HepG2 (cell line): Measurements from ENCODE around the gene NACC2. TPM values are rescaled to one million over a fixed set of nuclear protein-coding genes. Genes with fewer than 3 reads are reported as not detected.

ENCODE experiments used
- ATAC-seq: fragments of 200-7000 bp; cut with Tn5 transposase; 3 replicates; pipeline ENCODE4 v1.9.1; 2020; ENCODE audit warnings: mild to moderate bottlenecking, moderate library complexity
- BruUV-seq: library from RNA; stranded (reverse); fragments of 400-500 nt; replicated peaks from 2 replicates; lab custom pipeline; 2021; lab: Mats Ljungman, UMichigan
- CTCF ChIA-PET: fragments of 300-600 bp; formaldehyde crosslinking; extraction: SDS; loops from one replicate; lab custom pipeline; 2021; ENCODE audit warnings: low total read pairs, inconsistent platforms, low intra/inter-chr PET ratio; lab: Yijun Ruan, JAX
- POLR2A ChIA-PET: fragments of 350-600 bp; sonication (Branson Sonifier 250); formaldehyde crosslinking; loops from one replicate; lab custom pipeline; 2020; ENCODE audit warnings: antibody characterized with exemption, inconsistent platforms; lab: Yijun Ruan, JAX
- DNase-seq: peaks from one replicate; pipeline ENCODE4 v3.0.0-alpha.2; 2015; ENCODE audit warnings: low spot score
- FAIRE-seq: peaks from 3 replicates; lab custom pipeline; 2011; peaks lifted over from hg19 to GRCh38; lab: Jason Lieb, UNC
- H2AFZ ChIP-seq: one replicate; pipeline ENCODE4 v1.6.1; 2011; ENCODE audit warnings: low read length, inconsistent platforms
- H3K27ac ChIP-seq: fragments of 300-600 bp; 3 replicates; pipeline ENCODE4 v1.8.0; 2011; ENCODE audit warnings: mixed run types, mild to moderate bottlenecking, mixed read lengths, low read length, inconsistent platforms; ENCODE audit not compliant: insufficient read depth; ENCODE audit errors: extremely low read length
- H3K27me3 ChIP-seq, 2 experiments: fragments of 200-600 bp in 1 of 2; 2 replicates in 1 of 2; 3 replicates in 1 of 2; pipeline versions ENCODE4 v1.6.0 to v1.8.0; 2011; ENCODE audit warnings: low read length in 2 of 2, mild to moderate bottlenecking in 2 of 2, moderate library complexity in 2 of 2, inconsistent platforms in 1 of 2; ENCODE audit not compliant: insufficient read depth in 2 of 2, control insufficient read depth in 1 of 2
- H3K36me3 ChIP-seq, 2 experiments: fragments of 200-600 bp in 1 of 2; replicated peaks in 1 of 2; 2 replicates in 1 of 2; 3 replicates in 1 of 2; pipeline versions ENCODE4 v1.5.1 to v1.8.0; 2011; ENCODE audit warnings: low read length in 2 of 2, inconsistent platforms in 1 of 2; ENCODE audit not compliant: insufficient read depth in 2 of 2, control insufficient read depth in 1 of 2
- H3K4me1 ChIP-seq: 2 replicates; pipeline ENCODE4 v1.5.1; 2012; ENCODE audit warnings: low read length, inconsistent platforms; ENCODE audit not compliant: insufficient read depth
- H3K4me2 ChIP-seq: 2 replicates; pipeline ENCODE4 v1.6.0; 2011; ENCODE audit warnings: low read depth, low read length, inconsistent platforms
- H3K4me3 ChIP-seq, 3 experiments: fragments of 200-600 bp in 1 of 3; sonication (generic), shearing (Covaris generic) in 1 of 3; replicated peaks in 1 of 3; 2 replicates each; pipeline ENCODE4 v1.5.1; 2011 to 2016; ENCODE audit warnings: low read length in 3 of 3, inconsistent platforms in 2 of 3, low read depth in 2 of 3, mild to moderate bottlenecking in 2 of 3, control low read depth in 1 of 3, mixed read lengths in 1 of 3; ENCODE audit not compliant: insufficient read depth in 1 of 3
- H3K79me2 ChIP-seq: one replicate; pipeline ENCODE4 v1.6.1; 2011; ENCODE audit warnings: low read length, inconsistent platforms; ENCODE audit not compliant: insufficient read depth
- H3K9ac ChIP-seq: 2 replicates; pipeline ENCODE4 v1.6.0; 2011; ENCODE audit warnings: mild to moderate bottlenecking, low read depth, low read length, inconsistent platforms; ENCODE audit not compliant: insufficient read depth
- H3K9me3 ChIP-seq: 2 replicates; pipeline ENCODE4 v1.5.1; 2012; ENCODE audit warnings: mild to moderate bottlenecking, low read length
- H4K20me1 ChIP-seq: 2 replicates; pipeline ENCODE4 v1.6.0; 2011; ENCODE audit warnings: inconsistent platforms, mild to moderate bottlenecking, low read length, moderate library complexity; ENCODE audit not compliant: insufficient read depth
- CTCF ChIP-seq: sonication (generic); formaldehyde crosslinking; IDR thresholded peaks from 2 replicates; pipeline ENCODE4 v1.5.0; 2020; ENCODE audit warnings: mild to moderate bottlenecking, missing genetic modification reagents, moderate library complexity
- EEA1 ChIP-seq: sonication (generic); formaldehyde crosslinking; IDR thresholded peaks from 2 replicates; pipeline ENCODE4 v1.5.1; 2020; ENCODE audit warnings: mild to moderate bottlenecking, missing genetic modification reagents, borderline replicate concordance
- JUNB ChIP-seq: sonication (generic); formaldehyde crosslinking; IDR thresholded peaks from 2 replicates; pipeline ENCODE4 v1.8.0; 2022; ENCODE audit warnings: missing genetic modification reagents, mild to moderate bottlenecking, borderline replicate concordance
- PATZ1 ChIP-seq: sonication (generic); formaldehyde crosslinking; IDR thresholded peaks from 2 replicates; pipeline ENCODE4 v1.4.0; 2020; ENCODE audit warnings: missing genetic modification reagents
- SMAD9 ChIP-seq: sonication (generic); formaldehyde crosslinking; IDR thresholded peaks from 2 replicates; pipeline ENCODE4 v1.5.1; 2020; ENCODE audit warnings: mild to moderate bottlenecking, missing genetic modification reagents
- XRCC5 ChIP-seq: fragments of 200-400 bp; formaldehyde crosslinking; optimal IDR thresholded peaks from 2 replicates; pipeline ENCODE3; 2017; ENCODE audit warnings: mild to moderate bottlenecking, low read length
- ZFP91 ChIP-seq: sonication (generic); formaldehyde crosslinking; IDR thresholded peaks from 2 replicates; pipeline ENCODE4 v1.9.0; 2022; ENCODE audit warnings: missing genetic modification reagents, mild to moderate bottlenecking, borderline replicate concordance
- ZMYM4 ChIP-seq: sonication (generic); formaldehyde crosslinking; IDR thresholded peaks from 2 replicates; pipeline ENCODE4 v1.8.1; 2023; ENCODE audit warnings: mild to moderate bottlenecking, missing genetic modification reagents
- ZNF44 ChIP-seq: sonication (generic); formaldehyde crosslinking; IDR thresholded peaks from 2 replicates; pipeline ENCODE4 v1.5.1; 2020; ENCODE audit warnings: mild to moderate bottlenecking, missing genetic modification reagents
- ZNF687 ChIP-seq: sonication (generic); formaldehyde crosslinking; IDR thresholded peaks from 2 replicates; pipeline ENCODE4 v1.5.1; 2020; ENCODE audit warnings: mild to moderate bottlenecking, missing genetic modification reagents, moderate library complexity
- WGBS: methylation state at CpG from one replicate; pipeline ENCODE4 v1.1.6; 2017; ENCODE audit warnings: low lambda C conversion rate; 5-methylcytosine and 5-hydroxymethylcytosine counted together
- in situ Hi-C: cut with HindIII; loops from 2 replicates; pipeline ENCODE4 v1.10.0; 2017; ENCODE audit warnings: low pct_unique_long_range_greater_than_20kb; ENCODE audit not compliant: extremely low pct_ligation_motif_present
- intact Hi-C: fragments of 100-400 bp; cut with micrococcal nuclease; formaldehyde crosslinking; loops from one replicate; pipeline ENCODE4 v1.10.0; 2022; ENCODE audit not compliant: unreplicated experiment
- polyA plus RNA-seq, 8 experiments: library from polyadenylated mRNA; depleted of rRNA in 3 of 8; stranded (reverse) in 7 of 8; unstranded in 1 of 8; fragments of >200 nt; fragmentation: Illumina TruSeq in 4 of 8; extraction: Trizol in 4 of 8; gene quantifications; 2 replicates each; pipeline versions ENCODE4 v1.2.1 to v1.2.3, GENCODE V29; 2011 to 2016; ENCODE audit warnings: low read depth in 4 of 8, missing spikeins in 1 of 8, mixed read lengths in 1 of 8; ENCODE audit not compliant: insufficient read depth in 1 of 8
- total RNA-seq, 5 experiments: library from RNA; depleted of rRNA; stranded (reverse); fragments of >200 nt; fragmentation: Illumina TruSeq; extraction: Trizol; gene quantifications; 2 replicates each; pipeline ENCODE4 v1.2.3, GENCODE V29; 2016; ENCODE audit warnings: low read depth in 1 of 5

Gene NACC2
- total and polyA plus RNA-seq, 2 of the 13 experiments (the other 11 are each of a cell fraction or from before 2014, with no cell fraction given): 5.9 to 12.3 TPM

- Histone ChIP-seq H3K36me3 (no peaks in the 10 kb centered on the region), H4K20me1 (no peaks in the 10 kb centered on the region), H3K9ac (no peak overlapping the region), H3K4me1 (peaks cover 18% of the 10 kb centered on the region), H3K27me3 (peaks cover 22 to 70% of the 10 kb centered on the region in 2 experiments), H3K27ac (no peak overlapping the region), H3K9me3 (no peaks in the 10 kb centered on the region), H3K79me2 (no peaks in the 10 kb centered on the region), H3K4me2 (peak overlapping the region; percentile 58), H2AFZ (no peak overlapping the region), H3K4me3 (peak overlapping the region in 2 of 3 experiments; percentile 31 to 54; a peak in 3 of 6 replicates)
- no TSS peak for BruUV-seq
- no peak for DNase-seq
- in situ Hi-C loops (no loop called here), intact Hi-C loops (no loop called here)
- WGBS: 32% methylated on average over 25 of the region's 69 CpGs
- ChIA-PET POLR2A (interaction anchor here (1.0 kb wide), 1 partner anchor 36 kb away, joined by 3 read pairs; no protein-coding TSS in a partner anchor), CTCF (interaction anchor here (0.9 to 1.2 kb wide), 2 partner anchors 93 to 151 kb away, joined by 4 read pairs; no protein-coding TSS in a partner anchor)
- ATAC-seq: peak; percentile 69
- FAIRE-seq: no peak
- TF ChIP-seq ZNF687 (CRISPR knock-in tag): peak; percentile 25; the same call in 1 of the 2 replicates
- no peak for TF ChIP-seq SMAD9 (CRISPR knock-in tag)
- no peak for TF ChIP-seq EEA1 (CRISPR knock-in tag)
- TF ChIP-seq XRCC5: no peak
- TF ChIP-seq ZMYM4 (CRISPR knock-in tag): no peak
- TF ChIP-seq ZFP91 (CRISPR knock-in tag): peak; percentile 31; the same call in 1 of the 2 replicates
- no peak for TF ChIP-seq ZNF44
- TF ChIP-seq PATZ1: 0 out of 2 replicates have a peak, but pooled peaks have one; percentile 8
- TF ChIP-seq JUNB (CRISPR knock-in tag): no peak
- peak; percentile 63 for TF ChIP-seq CTCF (CRISPR knock-in tag)
Observed at GRCh38 chr9:136133191-136133958, 38.3 kb upstream of the NACC2 start.
